ENCODE results near the gene ZNF439.
"Not testable (repeated sequence)": the region's sequence is repeated elsewhere in the genome, so short reads cannot be mapped to it uniquely, and the experiment has no call there.

GRCh38 chr19:11914417-11915051, 66.0 kb downstream of the ZNF439 start:
- TF ChIP-seq, protein P1, sequence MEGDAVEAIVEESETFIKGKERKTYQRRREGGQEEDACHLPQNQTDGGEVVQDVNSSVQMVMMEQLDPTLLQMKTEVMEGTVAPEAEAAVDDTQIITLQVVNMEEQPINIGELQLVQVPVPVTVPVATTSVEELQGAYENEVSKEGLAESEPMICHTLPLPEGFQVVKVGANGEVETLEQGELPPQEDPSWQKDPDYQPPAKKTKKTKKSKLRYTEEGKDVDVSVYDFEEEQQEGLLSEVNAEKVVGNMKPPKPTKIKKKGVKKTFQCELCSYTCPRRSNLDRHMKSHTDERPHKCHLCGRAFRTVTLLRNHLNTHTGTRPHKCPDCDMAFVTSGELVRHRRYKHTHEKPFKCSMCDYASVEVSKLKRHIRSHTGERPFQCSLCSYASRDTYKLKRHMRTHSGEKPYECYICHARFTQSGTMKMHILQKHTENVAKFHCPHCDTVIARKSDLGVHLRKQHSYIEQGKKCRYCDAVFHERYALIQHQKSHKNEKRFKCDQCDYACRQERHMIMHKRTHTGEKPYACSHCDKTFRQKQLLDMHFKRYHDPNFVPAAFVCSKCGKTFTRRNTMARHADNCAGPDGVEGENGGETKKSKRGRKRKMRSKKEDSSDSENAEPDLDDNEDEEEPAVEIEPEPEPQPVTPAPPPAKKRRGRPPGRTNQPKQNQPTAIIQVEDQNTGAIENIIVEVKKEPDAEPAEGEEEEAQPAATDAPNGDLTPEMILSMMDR (IDR thresholded peaks at IDR 0.05; ENCODE audit: borderline replicate concordance, extremely low read depth, low read length, poor library complexity, severe bottlenecking), result not testable (repeated sequence)
- TF ChIP-seq EZH2 (IDR thresholded peaks at IDR 0.05; ENCODE audit: borderline replicate concordance, low read depth, low read length, severe bottlenecking), result not testable (repeated sequence)

Measured in DND-41 (cell line).